Measurements from ENCODE around the gene SLC8B1. TPM values are rescaled to one million over a fixed set of nuclear protein-coding genes. Genes with fewer than 3 reads are reported as not detected.

SLC8B1 gene
- total RNA-seq, 2 donors from 2014 or later = 25.2 to 44.2 TPM

GRCh38 chr12:113267621-113268020 is 67.3 kb downstream of the SLC8B1 start:
- H3K27ac ChIP-seq = no peak overlapping the region
- H3K4me1 ChIP-seq = peaks cover 33% of the 10 kb centered on the region
- no peaks in the 10 kb centered on the region for H3K27me3 ChIP-seq
- ATAC-seq (no peak), DNase-seq (no peak)
- TF ChIP-seq, protein P1, sequence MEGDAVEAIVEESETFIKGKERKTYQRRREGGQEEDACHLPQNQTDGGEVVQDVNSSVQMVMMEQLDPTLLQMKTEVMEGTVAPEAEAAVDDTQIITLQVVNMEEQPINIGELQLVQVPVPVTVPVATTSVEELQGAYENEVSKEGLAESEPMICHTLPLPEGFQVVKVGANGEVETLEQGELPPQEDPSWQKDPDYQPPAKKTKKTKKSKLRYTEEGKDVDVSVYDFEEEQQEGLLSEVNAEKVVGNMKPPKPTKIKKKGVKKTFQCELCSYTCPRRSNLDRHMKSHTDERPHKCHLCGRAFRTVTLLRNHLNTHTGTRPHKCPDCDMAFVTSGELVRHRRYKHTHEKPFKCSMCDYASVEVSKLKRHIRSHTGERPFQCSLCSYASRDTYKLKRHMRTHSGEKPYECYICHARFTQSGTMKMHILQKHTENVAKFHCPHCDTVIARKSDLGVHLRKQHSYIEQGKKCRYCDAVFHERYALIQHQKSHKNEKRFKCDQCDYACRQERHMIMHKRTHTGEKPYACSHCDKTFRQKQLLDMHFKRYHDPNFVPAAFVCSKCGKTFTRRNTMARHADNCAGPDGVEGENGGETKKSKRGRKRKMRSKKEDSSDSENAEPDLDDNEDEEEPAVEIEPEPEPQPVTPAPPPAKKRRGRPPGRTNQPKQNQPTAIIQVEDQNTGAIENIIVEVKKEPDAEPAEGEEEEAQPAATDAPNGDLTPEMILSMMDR (IDR thresholded peaks at IDR 0.05) = no peak
- TF ChIP-seq POLR2A (IDR thresholded peaks at IDR 0.05) = no peak
- H3K36me3 ChIP-seq (replicated peaks in 1 of 2; ENCODE audit: insufficient read depth in 1 of 2, low read depth in 2 of 2) = peaks cover 0 to 15% of the 10 kb centered on the region in 2 donors
- no peaks in the 10 kb centered on the region for H3K9me3 ChIP-seq
- intact Hi-C loops (cut with DNase I) = no loop called here
- no peak overlapping the region for H3K4me3 ChIP-seq
- 94 to 95% methylated on average over 4 to 7 of the region's 7 CpGs for WGBS, 2 donors

DNA sequence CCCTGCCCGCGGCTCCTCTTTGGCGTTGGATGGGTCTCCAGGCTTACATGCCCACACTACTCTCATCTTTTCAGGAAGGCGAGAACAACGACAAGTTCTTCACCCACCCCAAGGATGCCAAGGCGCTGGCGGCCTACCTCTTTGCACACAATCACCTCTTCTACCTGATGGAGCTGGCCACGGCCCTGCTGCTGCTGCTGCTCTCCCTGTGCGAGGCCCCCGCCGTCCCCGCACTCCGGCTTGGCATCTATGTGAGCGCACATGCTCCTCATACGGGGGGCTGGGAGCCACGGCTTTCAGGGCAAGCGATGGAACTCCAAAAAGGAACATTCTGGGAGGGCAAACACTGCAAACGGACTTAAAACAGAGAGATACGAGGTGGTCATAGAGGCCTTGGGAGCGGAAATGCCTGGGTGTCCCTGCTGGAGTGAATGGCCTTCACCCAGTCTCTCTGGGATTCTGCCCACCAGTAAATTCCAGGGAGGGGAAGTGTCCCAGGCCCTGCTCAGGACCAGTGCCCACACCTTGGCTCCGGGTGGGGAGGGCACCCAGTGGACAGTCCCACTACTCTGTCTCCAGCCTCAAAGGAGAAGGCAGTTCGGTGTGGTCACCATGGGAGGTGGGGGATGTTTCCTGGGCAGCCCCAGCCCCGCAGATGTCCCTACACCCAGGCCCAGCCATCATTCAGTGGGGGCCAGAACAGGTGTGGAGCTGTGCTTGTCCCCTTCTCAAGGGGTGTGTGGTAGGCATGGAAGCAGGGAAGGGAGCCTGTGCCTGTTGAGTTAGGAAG is 68.6 kb downstream of the SLC8B1 start:
- WGBS, 2 donors = 92 to 95% methylated on average over 22 to 23 of the region's 23 CpGs
- H3K9me3 ChIP-seq = no peaks in the 10 kb centered on the region
- H3K27me3 ChIP-seq = no peaks in the 10 kb centered on the region
- H3K4me3 ChIP-seq = no peak overlapping the region
- H3K4me1 ChIP-seq = peaks cover 32% of the 10 kb centered on the region
- DNase-seq = no peak
- TF ChIP-seq, protein P1 (IDR thresholded peaks at IDR 0.05) = no peak
- TF ChIP-seq POLR2A (IDR thresholded peaks at IDR 0.05) = no peak
- intact Hi-C loops (cut with DNase I) = no loop called here
- peaks cover 0 to 15% of the 10 kb centered on the region in 2 donors for H3K36me3 ChIP-seq (replicated peaks in 1 of 2; ENCODE audit: insufficient read depth in 1 of 2, low read depth in 2 of 2)
- no peak overlapping the region for H3K27ac ChIP-seq
- ATAC-seq = no peak

DNA sequence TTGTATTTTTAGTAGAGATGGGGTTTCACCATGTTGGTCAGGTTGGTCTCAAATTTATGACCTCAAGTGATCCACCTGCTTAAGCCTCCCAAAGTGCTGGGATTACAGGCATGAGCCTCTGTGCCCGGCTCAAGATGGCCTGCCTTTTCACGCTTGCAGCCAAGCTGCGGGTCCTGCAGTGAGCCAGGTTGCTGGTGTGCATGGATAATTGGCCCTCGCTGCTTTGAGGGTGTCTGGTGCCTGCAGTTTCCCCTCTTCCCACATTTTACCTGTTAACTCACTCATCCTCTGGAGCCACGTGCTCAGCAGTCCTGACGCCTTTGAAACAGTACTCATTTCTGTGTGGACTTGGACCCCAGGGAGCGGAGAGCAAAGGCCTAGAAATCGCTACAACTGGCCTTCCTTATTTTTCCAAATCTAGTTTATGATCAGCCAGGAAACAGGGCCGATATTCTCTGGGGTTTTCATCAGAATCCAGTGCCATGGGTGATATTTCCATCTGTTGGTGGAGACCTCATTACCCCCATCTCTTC is 71.4 kb downstream of the SLC8B1 start:
- Histone ChIP-seq H3K9me3 (no peaks in the 10 kb centered on the region), H3K36me3 (replicated peaks in 1 of 2; ENCODE audit: insufficient read depth in 1 of 2, low read depth in 2 of 2) (peaks cover 0 to 13% of the 10 kb centered on the region in 2 donors), H3K4me3 (no peak overlapping the region), H3K27ac (peak overlapping the region; percentile 36 to 77 (median 64)), H3K4me1 (peaks cover 48% of the 10 kb centered on the region), H3K27me3 (no peaks in the 10 kb centered on the region)
- ATAC-seq (no peak), DNase-seq (no peak)
- intact Hi-C loops (cut with DNase I) = no loop called here
- TF ChIP-seq POLR2A (IDR thresholded peaks at IDR 0.05) = no peak
- TF ChIP-seq, protein P1 (IDR thresholded peaks at IDR 0.05) = no peak
- WGBS, 2 donors = 92 to 97% methylated on average over 8 to 9 of the region's 9 CpGs

GRCh38 chr12:113262710-113263109 is 72.2 kb downstream of the SLC8B1 start:
- TF ChIP-seq, protein P1 (IDR thresholded peaks at IDR 0.05) = no peak
- TF ChIP-seq POLR2A (IDR thresholded peaks at IDR 0.05) = no peak
- Histone ChIP-seq H3K27ac (peak overlapping the region; percentile 60 to 77 (median 68)), H3K9me3 (no peaks in the 10 kb centered on the region), H3K27me3 (no peaks in the 10 kb centered on the region), H3K4me1 (peaks cover 52% of the 10 kb centered on the region), H3K4me3 (no peak overlapping the region), H3K36me3 (replicated peaks in 1 of 2; ENCODE audit: insufficient read depth in 1 of 2, low read depth in 2 of 2) (peaks cover 0 to 8% of the 10 kb centered on the region in 2 donors)
- ATAC-seq = peak; percentile 51
- intact Hi-C loops (cut with DNase I) = no loop called here
- peak in 2 of 4 donors; percentile 39 to 56 for DNase-seq
